ENCODE measurements around the gene CREB5.

CREB5 gene

GRCh38 chr7:28507525-28508282 lies 95.4 kb downstream of the CREB5 start:
- in situ Hi-C loops (cut with MboI; ENCODE audit: low sequenced_read_pairs) = no loop called here

- in situ Hi-C loops (cut with MboI; ENCODE audit: low sequenced_read_pairs) = no loop called here
Observed at GRCh38 chr7:28509251-28510025, 97.1 kb downstream of the CREB5 start.

- in situ Hi-C loops (cut with MboI; ENCODE audit: low sequenced_read_pairs) = no loop called here
Observed at GRCh38 chr7:28510026-28510369, 97.7 kb downstream of the CREB5 start.

- in situ Hi-C loops (cut with MboI; ENCODE audit: low sequenced_read_pairs) = no loop called here
Observed at GRCh38 chr7:28512668-28513440, 100.5 kb downstream of the CREB5 start.

GRCh38 chr7:28516390-28517172 lies 104.3 kb downstream of the CREB5 start:
- in situ Hi-C loops (cut with MboI; ENCODE audit: low sequenced_read_pairs) = no loop called here

- in situ Hi-C loops (cut with MboI; ENCODE audit: low sequenced_read_pairs) = no loop called here
Observed at GRCh38 chr7:28517206-28517605, 104.9 kb downstream of the CREB5 start.

- in situ Hi-C loops (cut with MboI; ENCODE audit: low sequenced_read_pairs) = no loop called here
Observed at GRCh38 chr7:28517606-28518005, 105.3 kb downstream of the CREB5 start.

- in situ Hi-C loops (cut with MboI; ENCODE audit: low sequenced_read_pairs) = no loop called here
Observed at GRCh38 chr7:28520074-28521015, 108.0 kb downstream of the CREB5 start.

GRCh38 chr7:28524978-28525377 lies 112.7 kb downstream of the CREB5 start:
- in situ Hi-C loops (cut with MboI; ENCODE audit: low sequenced_read_pairs) = no loop called here

GRCh38 chr7:28528899-28529298 lies 116.6 kb downstream of the CREB5 start:
- in situ Hi-C loops (cut with MboI; ENCODE audit: low sequenced_read_pairs) = no loop called here

GRCh38 chr7:28529755-28530154 lies 117.4 kb downstream of the CREB5 start:
- in situ Hi-C loops (cut with MboI; ENCODE audit: low sequenced_read_pairs) = no loop called here

- in situ Hi-C loops (cut with MboI; ENCODE audit: low sequenced_read_pairs) = no loop called here
Observed at GRCh38 chr7:28530175-28530802, 118.0 kb downstream of the CREB5 start.

- in situ Hi-C loops (cut with MboI; ENCODE audit: low sequenced_read_pairs) = no loop called here
Observed at GRCh38 chr7:28530803-28531175, 118.5 kb downstream of the CREB5 start.

GRCh38 chr7:28531291-28531690 lies 119.0 kb downstream of the CREB5 start:
- in situ Hi-C loops (cut with MboI; ENCODE audit: low sequenced_read_pairs) = no loop called here

GRCh38 chr7:28532181-28532580 lies 119.9 kb downstream of the CREB5 start:
- in situ Hi-C loops (cut with MboI; ENCODE audit: low sequenced_read_pairs) = no loop called here

- in situ Hi-C loops (cut with MboI; ENCODE audit: low sequenced_read_pairs) = no loop called here
Observed at GRCh38 chr7:28533267-28533666, 120.9 kb downstream of the CREB5 start.

GRCh38 chr7:28533731-28534531 lies 121.6 kb downstream of the CREB5 start:
- in situ Hi-C loops (cut with MboI; ENCODE audit: low sequenced_read_pairs) = no loop called here

- in situ Hi-C loops (cut with MboI; ENCODE audit: low sequenced_read_pairs) = no loop called here
Observed at GRCh38 chr7:28536259-28536658, 123.9 kb downstream of the CREB5 start.

Data from hTERT RPE-1 (cell line).